PC-3 (cell line): Measurements from ENCODE around the gene PMPCB.

Source experiments
- EZH2 ChIP-seq: fragments of 300-600 bp; sonication (generic); IDR thresholded peaks from one replicate; pipeline ENCODE4 v1.6.1; 2017; ENCODE audit warnings: antibody characterized with exemption, mild to moderate bottlenecking, low read length; ENCODE audit not compliant: unreplicated experiment
- TF ChIP-seq, protein P1 (sequence below): fragments of 300-600 bp; sonication (generic); conservative IDR thresholded peaks from 2 replicates; pipeline ENCODE4 v1.5.1; 2017; ENCODE audit warnings: antibody characterized with exemption, low read depth, mild to moderate bottlenecking, low read length

DNA sequence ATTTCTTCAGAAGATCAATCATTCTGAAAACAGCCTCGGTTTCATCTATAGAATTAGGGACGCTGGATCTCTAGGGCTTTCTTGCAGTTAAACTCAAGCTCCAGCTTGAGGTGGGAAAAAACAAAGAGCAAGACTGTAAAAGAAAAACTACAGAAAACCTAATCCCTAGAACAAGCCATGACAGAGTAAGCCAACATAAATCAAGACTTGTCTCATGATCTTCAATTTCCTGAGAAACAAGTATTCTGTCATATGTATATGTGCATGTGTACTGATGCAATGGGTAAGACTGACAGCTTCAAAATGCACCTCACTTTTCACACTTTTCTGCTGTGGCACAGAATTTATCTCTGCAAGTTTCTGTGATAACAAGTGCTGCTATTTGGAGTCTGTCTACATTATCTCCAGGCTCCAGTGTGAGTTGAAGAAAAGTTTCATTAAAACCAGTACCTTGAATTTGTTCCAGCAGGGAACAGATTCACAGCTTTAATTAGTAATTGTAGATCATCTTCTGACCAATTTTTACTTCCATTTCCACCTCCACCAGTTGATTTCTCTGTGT is 19.2 kb downstream of the PMPCB start:
- TF ChIP-seq, protein P1, sequence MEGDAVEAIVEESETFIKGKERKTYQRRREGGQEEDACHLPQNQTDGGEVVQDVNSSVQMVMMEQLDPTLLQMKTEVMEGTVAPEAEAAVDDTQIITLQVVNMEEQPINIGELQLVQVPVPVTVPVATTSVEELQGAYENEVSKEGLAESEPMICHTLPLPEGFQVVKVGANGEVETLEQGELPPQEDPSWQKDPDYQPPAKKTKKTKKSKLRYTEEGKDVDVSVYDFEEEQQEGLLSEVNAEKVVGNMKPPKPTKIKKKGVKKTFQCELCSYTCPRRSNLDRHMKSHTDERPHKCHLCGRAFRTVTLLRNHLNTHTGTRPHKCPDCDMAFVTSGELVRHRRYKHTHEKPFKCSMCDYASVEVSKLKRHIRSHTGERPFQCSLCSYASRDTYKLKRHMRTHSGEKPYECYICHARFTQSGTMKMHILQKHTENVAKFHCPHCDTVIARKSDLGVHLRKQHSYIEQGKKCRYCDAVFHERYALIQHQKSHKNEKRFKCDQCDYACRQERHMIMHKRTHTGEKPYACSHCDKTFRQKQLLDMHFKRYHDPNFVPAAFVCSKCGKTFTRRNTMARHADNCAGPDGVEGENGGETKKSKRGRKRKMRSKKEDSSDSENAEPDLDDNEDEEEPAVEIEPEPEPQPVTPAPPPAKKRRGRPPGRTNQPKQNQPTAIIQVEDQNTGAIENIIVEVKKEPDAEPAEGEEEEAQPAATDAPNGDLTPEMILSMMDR: no peak
- TF ChIP-seq EZH2: no peak
